ENCODE data around the gene TNFAIP3.

The TNFAIP3 gene

DNA sequence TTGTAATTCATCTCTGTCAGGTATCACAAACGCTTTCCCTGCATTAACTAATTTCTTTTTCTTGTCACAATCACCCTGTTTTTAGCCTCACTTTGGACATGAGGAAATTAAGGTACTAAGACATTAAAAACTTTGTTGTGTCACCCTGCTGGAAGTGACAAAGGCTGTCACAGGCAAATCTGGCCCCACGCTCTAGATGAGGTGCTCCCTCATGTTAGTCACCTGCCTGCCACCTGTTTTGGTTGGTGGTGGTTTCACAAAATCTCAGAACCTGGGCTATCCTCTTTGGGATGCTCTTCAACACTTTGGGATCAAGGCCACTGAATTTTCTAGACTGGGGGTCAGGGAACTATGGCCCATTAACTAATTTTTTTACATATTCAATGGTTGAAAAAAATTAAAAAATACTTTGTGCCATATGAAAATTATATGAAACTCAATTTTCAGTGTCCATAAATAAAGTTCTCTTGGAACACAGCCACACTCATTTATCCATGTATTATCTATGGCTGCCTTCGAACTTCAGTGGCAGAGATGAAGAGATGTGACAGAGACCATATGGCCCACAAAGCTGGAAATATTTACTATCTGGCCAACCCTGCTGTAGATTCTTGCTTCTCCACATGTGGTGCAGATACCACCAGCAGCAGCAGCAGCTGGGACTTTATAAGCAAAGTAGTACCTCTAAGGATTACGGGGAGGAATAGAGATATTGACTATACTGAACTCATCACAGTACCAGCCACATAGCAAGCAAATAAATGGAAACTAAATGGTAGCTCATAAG is 16.1 kb upstream of the TNFAIP3 start:
- ChIA-PET POLR2A (no interaction called here), CTCF (interaction anchor here (0.9 to 1.5 kb wide), 2 partner anchors 13 to 56 kb away, joined by 3 read pairs; no protein-coding TSS in a partner anchor)
- no peak for DNase-seq (ENCODE audit: extremely low spot score)
- no peak for TF ChIP-seq ELF4 (IDR thresholded peaks at IDR 0.05)
- TF ChIP-seq SUZ12 (IDR thresholded peaks at IDR 0.05) = no peak
- TF ChIP-seq ARNT (IDR thresholded peaks at IDR 0.05) = no peak
- no peak for TF ChIP-seq NFRKB (IDR thresholded peaks at IDR 0.05)
- no peak for TF ChIP-seq ZNF384 (IDR thresholded peaks at IDR 0.05)
- TF ChIP-seq TARDBP (IDR thresholded peaks at IDR 0.05) = no peak
- no peak for TF ChIP-seq FOXK2 (IDR thresholded peaks at IDR 0.05)
- TF ChIP-seq L3MBTL2 (conservative IDR thresholded peaks at IDR 0.05) = no peak
- no peak for TF ChIP-seq FOXM1 (IDR thresholded peaks at IDR 0.05; ENCODE audit: borderline replicate concordance)
- TF ChIP-seq, protein P1, sequence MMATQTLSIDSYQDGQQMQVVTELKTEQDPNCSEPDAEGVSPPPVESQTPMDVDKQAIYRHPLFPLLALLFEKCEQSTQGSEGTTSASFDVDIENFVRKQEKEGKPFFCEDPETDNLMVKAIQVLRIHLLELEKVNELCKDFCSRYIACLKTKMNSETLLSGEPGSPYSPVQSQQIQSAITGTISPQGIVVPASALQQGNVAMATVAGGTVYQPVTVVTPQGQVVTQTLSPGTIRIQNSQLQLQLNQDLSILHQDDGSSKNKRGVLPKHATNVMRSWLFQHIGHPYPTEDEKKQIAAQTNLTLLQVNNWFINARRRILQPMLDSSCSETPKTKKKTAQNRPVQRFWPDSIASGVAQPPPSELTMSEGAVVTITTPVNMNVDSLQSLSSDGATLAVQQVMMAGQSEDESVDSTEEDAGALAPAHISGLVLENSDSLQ (IDR thresholded peaks at IDR 0.05) = no peak
- TF ChIP-seq CTBP1 (IDR thresholded peaks at IDR 0.05; ENCODE audit: borderline replicate concordance) = no peak

DNA sequence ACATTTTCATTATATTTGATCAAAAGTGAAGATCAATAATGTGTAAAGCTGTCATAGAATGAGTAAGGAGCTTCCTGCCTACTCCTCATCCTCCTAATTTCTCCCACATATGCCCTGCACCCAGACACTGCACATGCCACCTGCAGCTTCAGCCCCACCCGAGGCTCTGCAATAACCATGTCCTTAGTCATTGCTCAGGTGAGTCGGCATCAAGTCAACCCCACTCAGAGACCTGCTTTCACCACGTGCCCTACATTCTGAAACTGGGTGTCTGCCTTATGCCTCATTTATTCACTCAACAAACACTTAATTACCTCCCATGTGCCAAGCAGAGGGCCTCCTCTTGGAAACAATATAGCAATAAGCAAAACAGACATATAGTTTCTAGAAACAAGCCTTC is 15.4 kb upstream of the TNFAIP3 start:
- POLR2A ChIA-PET = no interaction called here
- no peak for DNase-seq (ENCODE audit: extremely low spot score)
- TF ChIP-seq, protein P1 (IDR thresholded peaks at IDR 0.05) = no peak
- TF ChIP-seq HDGF (IDR thresholded peaks at IDR 0.05; ENCODE audit: borderline replicate concordance) (no peak), NFRKB (IDR thresholded peaks at IDR 0.05) (no peak), FOXA1 (IDR thresholded peaks at IDR 0.05) (no peak), CTBP1 (IDR thresholded peaks at IDR 0.05; ENCODE audit: borderline replicate concordance) (no peak), BHLHE40 (IDR thresholded peaks at IDR 0.05; ENCODE audit: borderline replicate concordance) (no peak), TARDBP (IDR thresholded peaks at IDR 0.05) (no peak), SP1 (IDR thresholded peaks at IDR 0.05) (no peak), SUZ12 (IDR thresholded peaks at IDR 0.05) (no peak), ELF4 (IDR thresholded peaks at IDR 0.05) (no peak), L3MBTL2 (conservative IDR thresholded peaks at IDR 0.05) (no peak), LEF1 (IDR thresholded peaks at IDR 0.05; ENCODE audit: borderline replicate concordance) (no peak), FOXK2 (IDR thresholded peaks at IDR 0.05) (no peak), FOXM1 (IDR thresholded peaks at IDR 0.05; ENCODE audit: borderline replicate concordance) (no peak), ARNT (IDR thresholded peaks at IDR 0.05) (no peak), ZNF384 (IDR thresholded peaks at IDR 0.05) (no peak)
- CTCF ChIA-PET = interaction anchor here (0.9 to 1.5 kb wide), 2 partner anchors 13 to 57 kb away, joined by 3 read pairs; no protein-coding TSS in a partner anchor

DNA sequence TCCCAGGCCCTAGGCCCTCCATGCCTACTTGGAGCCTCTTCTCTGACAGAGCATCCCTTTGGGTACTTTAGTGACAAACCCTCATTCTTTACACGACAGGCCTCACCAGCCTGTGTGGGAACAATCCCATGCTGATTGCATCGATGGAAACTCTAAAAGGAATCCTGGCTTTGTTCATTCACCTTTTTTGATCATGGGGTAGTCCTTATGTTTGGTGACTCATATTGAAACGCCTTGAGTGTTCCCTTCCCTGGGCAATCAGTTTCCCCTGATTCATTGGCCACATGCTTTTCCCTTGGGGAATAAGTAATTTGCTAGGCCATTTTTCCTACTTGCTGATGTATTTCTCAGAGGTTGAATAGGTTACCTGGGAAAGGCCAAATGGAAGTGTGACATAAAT is 14.7 kb upstream of the TNFAIP3 start:
- ChIA-PET CTCF (interaction anchor here (1.5 kb wide), 1 partner anchor 12 kb away, joined by 3 read pairs; no protein-coding TSS in a partner anchor), POLR2A (no interaction called here)
- TF ChIP-seq CTBP1 (IDR thresholded peaks at IDR 0.05; ENCODE audit: borderline replicate concordance) (no peak), ELF4 (IDR thresholded peaks at IDR 0.05) (no peak), FOXK2 (IDR thresholded peaks at IDR 0.05) (no peak), BHLHE40 (IDR thresholded peaks at IDR 0.05; ENCODE audit: borderline replicate concordance) (no peak), FOXA1 (IDR thresholded peaks at IDR 0.05) (no peak), ZNF384 (IDR thresholded peaks at IDR 0.05) (no peak), L3MBTL2 (conservative IDR thresholded peaks at IDR 0.05) (no peak), SUZ12 (IDR thresholded peaks at IDR 0.05) (no peak), NFRKB (IDR thresholded peaks at IDR 0.05) (no peak), FOXM1 (IDR thresholded peaks at IDR 0.05; ENCODE audit: borderline replicate concordance) (no peak), HDGF (IDR thresholded peaks at IDR 0.05; ENCODE audit: borderline replicate concordance) (no peak), SP1 (IDR thresholded peaks at IDR 0.05) (no peak), ARNT (IDR thresholded peaks at IDR 0.05) (no peak), LEF1 (IDR thresholded peaks at IDR 0.05; ENCODE audit: borderline replicate concordance) (no peak), TARDBP (IDR thresholded peaks at IDR 0.05) (no peak)
- TF ChIP-seq, protein P1 (IDR thresholded peaks at IDR 0.05) = no peak
- DNase-seq (ENCODE audit: extremely low spot score) = no peak

DNA sequence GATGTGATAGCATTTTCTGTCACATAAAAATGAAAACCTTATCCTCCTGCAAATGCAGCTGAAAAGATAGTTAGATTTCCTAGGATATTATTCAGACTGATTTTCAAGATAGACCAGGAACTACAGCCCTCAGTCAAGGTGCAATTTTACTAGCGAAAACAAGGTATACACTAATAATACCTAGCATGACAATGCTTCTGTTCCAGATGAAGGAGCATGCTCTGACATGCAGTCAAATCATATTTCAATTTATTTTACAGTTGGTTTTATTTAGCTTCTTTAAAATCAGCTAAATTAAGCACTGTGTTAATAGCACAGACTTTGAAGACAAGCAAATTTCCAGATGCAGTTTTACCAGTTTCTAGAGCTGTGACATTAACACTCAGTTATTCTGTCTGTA is 14.2 kb upstream of the TNFAIP3 start:
- CTCF ChIA-PET = interaction anchor here (1.5 kb wide), 1 partner anchor 11 kb away, joined by 3 read pairs; no protein-coding TSS in a partner anchor
- POLR2A ChIA-PET = no interaction called here
- DNase-seq (ENCODE audit: extremely low spot score) = no peak
- TF ChIP-seq LEF1 (IDR thresholded peaks at IDR 0.05; ENCODE audit: borderline replicate concordance) (no peak), SP1 (IDR thresholded peaks at IDR 0.05) (no peak), ARNT (IDR thresholded peaks at IDR 0.05) (no peak), TARDBP (IDR thresholded peaks at IDR 0.05) (no peak), FOXM1 (IDR thresholded peaks at IDR 0.05; ENCODE audit: borderline replicate concordance) (no peak), CTBP1 (IDR thresholded peaks at IDR 0.05; ENCODE audit: borderline replicate concordance) (no peak), ZNF384 (IDR thresholded peaks at IDR 0.05) (no peak), SUZ12 (IDR thresholded peaks at IDR 0.05) (no peak), L3MBTL2 (conservative IDR thresholded peaks at IDR 0.05) (no peak), ELF4 (IDR thresholded peaks at IDR 0.05) (no peak)

DNA sequence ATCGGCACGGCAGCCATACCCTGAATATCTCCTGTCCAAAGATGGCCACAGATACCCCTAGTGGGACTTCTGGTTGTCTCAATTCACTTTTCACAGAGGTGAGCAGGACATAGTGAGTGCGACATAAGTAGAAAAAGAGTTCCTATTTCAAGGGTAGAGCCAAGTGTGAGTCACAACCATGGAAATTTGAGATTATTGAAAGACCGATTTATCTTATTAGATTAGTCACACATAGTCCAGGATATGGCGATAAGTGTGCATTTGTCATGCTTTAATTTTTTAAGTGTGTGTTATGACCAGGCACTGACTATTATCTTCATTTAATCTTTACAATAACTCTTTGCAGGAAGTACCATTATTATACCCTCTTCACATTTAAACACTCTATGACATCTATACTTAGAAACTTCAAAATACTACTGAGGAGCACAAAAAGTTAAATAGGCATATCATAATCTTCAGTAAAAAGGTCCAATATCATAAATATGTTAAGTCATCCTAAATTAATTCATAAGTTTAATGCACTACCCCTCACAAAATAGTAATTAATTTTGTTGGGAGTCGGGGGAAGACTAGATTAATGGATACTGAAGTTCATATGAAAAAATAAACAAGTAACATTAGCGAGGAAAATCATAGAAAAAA is 13.4 kb upstream of the TNFAIP3 start:
- CTCF ChIA-PET = no interaction called here
- POLR2A ChIA-PET = no interaction called here
- TF ChIP-seq L3MBTL2 (conservative IDR thresholded peaks at IDR 0.05) = no peak
- no peak for TF ChIP-seq NFRKB (IDR thresholded peaks at IDR 0.05)
- no peak for TF ChIP-seq CTBP1 (IDR thresholded peaks at IDR 0.05; ENCODE audit: borderline replicate concordance)
- TF ChIP-seq, protein P1 (IDR thresholded peaks at IDR 0.05) = no peak
- TF ChIP-seq SP1 (IDR thresholded peaks at IDR 0.05) = no peak
- no peak for TF ChIP-seq FOXM1 (IDR thresholded peaks at IDR 0.05; ENCODE audit: borderline replicate concordance)
- TF ChIP-seq ZNF384 (IDR thresholded peaks at IDR 0.05) = no peak
- no peak for TF ChIP-seq HDGF (IDR thresholded peaks at IDR 0.05; ENCODE audit: borderline replicate concordance)
- no peak for TF ChIP-seq LEF1 (IDR thresholded peaks at IDR 0.05; ENCODE audit: borderline replicate concordance)
- TF ChIP-seq ELF4 (IDR thresholded peaks at IDR 0.05) = no peak
- TF ChIP-seq FOXK2 (IDR thresholded peaks at IDR 0.05) = no peak
- DNase-seq (ENCODE audit: extremely low spot score) = no peak

Measured in HEK293T (cell line).